GM18870 (cell line): ENCODE measurements around the gene OAS3.
"Not testable (repeated sequence)": the region's sequence is repeated elsewhere in the genome, so short reads cannot be mapped to it uniquely, and the experiment has no call there.

Experiments
- ATAC-seq: cut with Tn5 transposase; IDR thresholded peaks from one replicate; pipeline ENCODE4 v1.9.1; 2021; ENCODE audit warnings: moderate library complexity; ENCODE audit not compliant: unreplicated experiment

Gene OAS3

DNA sequence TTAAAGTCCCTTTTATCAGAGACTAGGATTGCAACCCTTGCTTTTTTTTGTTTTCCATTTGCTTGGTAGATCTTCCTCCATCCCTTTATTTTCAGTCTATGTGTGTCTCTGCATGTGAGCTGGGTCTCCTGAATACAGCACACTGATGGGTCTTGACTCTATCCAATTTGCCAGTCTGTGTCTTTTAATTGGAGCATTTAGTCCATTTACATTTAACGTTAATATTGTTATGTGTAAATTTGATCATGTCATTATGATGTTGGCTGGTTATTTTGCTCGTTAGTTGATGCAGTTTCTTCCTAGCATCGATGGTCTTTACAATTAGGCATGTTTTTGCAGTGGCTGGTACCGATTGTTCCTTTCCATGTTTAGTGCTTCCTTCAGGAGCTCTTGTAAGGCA is 18.9 kb downstream of the OAS3 start:
- ATAC-seq: not testable (repeated sequence)

DNA sequence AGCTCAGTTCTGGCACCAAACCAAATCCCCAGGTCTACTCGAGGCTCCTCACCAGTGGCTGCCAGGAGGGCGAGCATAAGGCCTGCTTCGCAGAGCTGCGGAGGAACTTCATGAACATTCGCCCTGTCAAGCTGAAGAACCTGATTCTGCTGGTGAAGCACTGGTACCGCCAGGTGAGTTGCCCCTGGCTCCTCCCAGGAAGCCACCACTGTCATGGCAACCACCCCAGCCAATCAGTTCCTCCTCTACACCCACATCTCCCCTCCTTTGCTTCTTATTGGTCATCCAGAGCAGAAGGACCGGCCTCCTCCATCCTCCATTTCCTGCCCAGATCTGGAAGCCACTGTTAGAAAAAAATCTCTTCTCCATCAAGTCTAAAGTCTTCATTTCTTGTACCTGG is 22.8 kb downstream of the OAS3 start:
- ATAC-seq: no peak

DNA sequence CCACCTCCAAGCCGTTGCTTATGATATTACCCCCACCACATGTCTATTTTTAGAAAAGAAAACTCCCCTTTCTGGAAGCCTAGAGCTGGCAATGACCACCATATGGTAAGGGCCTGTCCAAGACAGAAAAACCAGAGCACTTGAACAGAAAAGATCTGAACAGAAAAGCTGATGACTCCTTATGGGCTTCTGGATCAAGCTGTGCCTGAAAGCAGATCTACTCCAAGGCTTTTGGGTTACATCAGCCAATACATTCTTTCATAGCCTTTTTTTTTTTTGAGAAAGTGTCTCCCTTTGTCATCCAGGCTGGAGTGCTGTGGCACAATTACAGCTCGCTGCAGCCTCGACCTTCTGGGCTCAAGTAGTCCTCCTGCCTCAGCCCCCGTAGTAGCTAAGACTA is 23.3 kb downstream of the OAS3 start:
- no peak for ATAC-seq

GRCh38 chr12:112962561-112962960 is 24.3 kb downstream of the OAS3 start:
- ATAC-seq: no peak

DNA sequence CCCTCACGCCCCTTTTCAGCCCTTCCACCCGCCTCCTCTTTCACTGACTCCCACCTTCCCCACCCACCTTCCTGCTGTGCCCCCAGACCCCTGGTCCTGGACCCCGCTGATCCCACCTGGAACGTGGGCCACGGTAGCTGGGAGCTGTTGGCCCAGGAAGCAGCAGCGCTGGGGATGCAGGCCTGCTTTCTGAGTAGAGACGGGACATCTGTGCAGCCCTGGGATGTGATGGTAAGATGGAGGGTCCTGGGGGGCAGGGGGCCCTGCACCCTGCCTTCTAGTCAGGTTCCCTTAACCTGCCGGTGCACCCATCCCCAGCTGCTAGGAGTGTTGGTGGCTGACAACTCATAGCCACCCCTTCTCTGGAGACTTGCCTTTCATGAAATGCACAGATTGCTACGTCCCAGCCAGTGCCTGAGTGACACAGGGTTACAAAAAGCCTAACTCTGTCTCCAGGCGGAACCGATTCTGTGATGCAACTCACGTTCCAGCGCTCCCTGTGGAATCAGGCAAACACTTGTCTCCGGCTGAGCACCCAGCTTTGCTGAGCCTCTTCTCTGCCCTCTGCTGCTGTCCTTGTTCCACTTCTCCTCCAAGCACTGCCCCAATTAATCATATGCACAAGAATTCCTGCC is 25.1 kb downstream of the OAS3 start:
- ATAC-seq: no peak

DNA sequence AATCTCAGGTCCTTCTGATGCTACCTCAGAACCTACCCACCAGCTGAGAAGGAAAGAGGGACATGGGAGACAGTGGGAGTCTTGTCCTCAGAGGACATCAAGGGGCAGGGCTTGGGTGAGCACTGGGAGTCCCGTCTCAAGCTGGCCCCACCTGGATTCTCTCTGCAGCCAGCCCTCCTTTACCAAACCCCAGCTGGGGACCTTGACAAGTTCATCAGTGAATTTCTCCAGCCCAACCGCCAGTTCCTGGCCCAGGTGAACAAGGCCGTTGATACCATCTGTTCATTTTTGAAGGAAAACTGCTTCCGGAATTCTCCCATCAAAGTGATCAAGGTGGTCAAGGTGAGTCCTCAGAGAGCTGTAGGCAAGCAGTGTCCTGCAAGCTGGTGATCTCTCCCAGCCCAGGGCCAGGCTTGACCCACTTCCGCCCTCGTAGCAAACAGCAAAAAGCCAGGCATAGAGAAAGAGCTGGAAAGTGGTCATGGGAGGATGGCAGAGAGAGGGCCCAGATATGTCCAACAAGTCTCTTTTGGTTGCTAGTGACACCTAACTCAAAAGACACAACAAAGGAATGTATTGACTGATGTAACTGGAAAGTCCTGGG is 25.9 kb downstream of the OAS3 start:
- ATAC-seq: no peak

GRCh38 chr12:112964915-112965314 is 26.6 kb downstream of the OAS3 start:
- ATAC-seq: no peak

GRCh38 chr12:112965643-112966042 is 27.4 kb downstream of the OAS3 start:
- no peak for ATAC-seq

GRCh38 chr12:112967306-112967705 is 29.0 kb downstream of the OAS3 start:
- ATAC-seq: no peak

- ATAC-seq: no peak
Observed at GRCh38 chr12:112967858-112968257, 29.6 kb downstream of the OAS3 start.

DNA sequence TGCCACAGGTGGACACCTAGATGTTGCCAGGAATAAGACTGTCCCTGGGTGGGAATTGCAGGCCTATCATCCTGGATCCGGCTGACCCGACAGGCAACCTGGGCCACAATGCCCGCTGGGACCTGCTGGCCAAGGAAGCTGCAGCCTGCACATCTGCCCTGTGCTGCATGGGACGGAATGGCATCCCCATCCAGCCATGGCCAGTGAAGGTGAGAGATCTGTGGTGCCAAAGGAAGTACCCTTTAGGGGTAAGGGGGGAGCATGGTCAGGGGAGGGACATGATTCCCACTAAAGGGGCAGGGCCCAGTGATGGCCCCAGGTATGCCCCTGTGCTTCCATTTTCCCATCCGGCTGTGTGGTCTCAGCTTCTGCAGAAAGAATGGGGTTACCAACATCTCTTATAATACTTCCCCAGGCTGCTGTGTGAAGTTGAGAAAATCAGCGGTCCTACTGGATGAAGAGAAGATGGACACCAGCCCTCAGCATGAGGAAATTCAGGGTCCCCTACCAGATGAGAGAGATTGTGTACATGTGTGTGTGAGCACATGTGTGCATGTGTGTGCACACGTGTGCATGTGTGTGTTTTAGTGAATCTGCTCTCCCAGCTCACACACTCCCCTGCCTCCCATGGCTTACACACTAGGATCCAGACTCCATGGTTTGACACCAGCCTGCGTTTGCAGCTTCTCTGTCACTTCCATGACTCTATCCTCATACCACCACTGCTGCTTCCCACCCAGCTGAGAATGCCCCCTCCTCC is 31.5 kb downstream of the OAS3 start:
- no peak for ATAC-seq

DNA sequence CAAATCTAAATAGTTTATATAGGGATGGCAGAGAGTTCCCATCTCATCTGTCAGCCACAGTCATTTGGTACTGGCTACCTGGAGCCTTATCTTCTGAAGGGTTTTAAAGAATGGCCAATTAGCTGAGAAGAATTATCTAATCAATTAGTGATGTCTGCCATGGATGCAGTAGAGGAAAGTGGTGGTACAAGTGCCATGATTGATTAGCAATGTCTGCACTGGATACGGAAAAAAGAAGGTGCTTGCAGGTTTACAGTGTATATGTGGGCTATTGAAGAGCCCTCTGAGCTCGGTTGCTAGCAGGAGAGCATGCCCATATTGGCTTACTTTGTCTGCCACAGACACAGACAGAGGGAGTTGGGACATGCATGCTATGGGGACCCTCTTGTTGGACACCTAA is 32.1 kb downstream of the OAS3 start:
- no peak for ATAC-seq

DNA sequence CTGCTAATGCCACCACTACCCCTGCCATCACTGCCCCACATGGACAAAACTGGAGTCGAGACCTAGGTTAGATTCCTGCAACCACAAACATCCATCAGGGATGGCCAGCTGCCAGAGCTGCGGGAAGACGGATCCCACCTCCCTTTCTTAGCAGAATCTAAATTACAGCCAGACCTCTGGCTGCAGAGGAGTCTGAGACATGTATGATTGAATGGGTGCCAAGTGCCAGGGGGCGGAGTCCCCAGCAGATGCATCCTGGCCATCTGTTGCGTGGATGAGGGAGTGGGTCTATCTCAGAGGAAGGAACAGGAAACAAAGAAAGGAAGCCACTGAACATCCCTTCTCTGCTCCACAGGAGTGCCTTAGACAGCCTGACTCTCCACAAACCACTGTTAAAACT is 33.0 kb downstream of the OAS3 start:
- ATAC-seq: no peak

- ATAC-seq: no peak
Observed at GRCh38 chr12:112973011-112973735, 34.9 kb downstream of the OAS3 start.

DNA sequence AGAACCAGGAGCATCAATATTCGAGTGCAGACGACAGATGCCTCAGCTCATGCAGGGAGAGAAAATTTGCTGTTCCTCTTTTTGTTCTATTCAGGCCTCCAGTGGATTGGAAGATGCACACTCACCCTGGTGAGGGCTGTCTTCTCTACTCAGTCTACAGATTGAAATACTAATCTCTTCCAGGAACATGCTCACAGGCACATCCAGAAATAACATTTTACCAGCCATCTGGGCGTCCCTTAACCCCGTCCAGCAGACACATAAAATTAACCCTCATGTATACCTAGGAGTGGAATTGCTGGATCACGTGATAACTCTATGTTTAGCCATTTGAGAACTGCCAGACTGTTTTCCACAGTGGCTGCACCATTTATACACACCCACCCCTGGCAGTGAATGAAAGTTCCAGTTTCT is 35.6 kb downstream of the OAS3 start:
- no peak for ATAC-seq

GRCh38 chr12:112974904-112975303 is 36.6 kb downstream of the OAS3 start:
- ATAC-seq: no peak

DNA sequence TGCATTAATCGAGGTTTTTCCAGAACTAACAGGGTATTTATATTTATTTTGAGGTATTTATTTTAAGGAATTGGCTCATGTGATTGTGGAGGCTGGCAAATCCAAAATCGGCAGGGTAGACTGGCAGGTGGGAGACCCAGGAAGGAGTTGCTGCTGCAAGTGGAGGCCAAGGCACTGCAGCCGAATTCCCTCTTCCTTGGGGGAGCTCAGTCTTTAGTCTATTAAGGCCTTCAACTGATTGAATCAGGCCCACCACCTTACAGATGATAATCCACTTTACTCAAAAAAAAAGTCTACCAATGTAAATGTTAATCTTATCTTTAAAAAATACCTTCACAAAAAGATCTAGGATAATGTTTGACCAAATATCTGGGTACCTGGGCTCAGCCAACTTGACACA is 38.9 kb downstream of the OAS3 start:
- ATAC-seq: no peak

- ATAC-seq: no peak
Observed at GRCh38 chr12:112977641-112978040, 39.4 kb downstream of the OAS3 start.

DNA sequence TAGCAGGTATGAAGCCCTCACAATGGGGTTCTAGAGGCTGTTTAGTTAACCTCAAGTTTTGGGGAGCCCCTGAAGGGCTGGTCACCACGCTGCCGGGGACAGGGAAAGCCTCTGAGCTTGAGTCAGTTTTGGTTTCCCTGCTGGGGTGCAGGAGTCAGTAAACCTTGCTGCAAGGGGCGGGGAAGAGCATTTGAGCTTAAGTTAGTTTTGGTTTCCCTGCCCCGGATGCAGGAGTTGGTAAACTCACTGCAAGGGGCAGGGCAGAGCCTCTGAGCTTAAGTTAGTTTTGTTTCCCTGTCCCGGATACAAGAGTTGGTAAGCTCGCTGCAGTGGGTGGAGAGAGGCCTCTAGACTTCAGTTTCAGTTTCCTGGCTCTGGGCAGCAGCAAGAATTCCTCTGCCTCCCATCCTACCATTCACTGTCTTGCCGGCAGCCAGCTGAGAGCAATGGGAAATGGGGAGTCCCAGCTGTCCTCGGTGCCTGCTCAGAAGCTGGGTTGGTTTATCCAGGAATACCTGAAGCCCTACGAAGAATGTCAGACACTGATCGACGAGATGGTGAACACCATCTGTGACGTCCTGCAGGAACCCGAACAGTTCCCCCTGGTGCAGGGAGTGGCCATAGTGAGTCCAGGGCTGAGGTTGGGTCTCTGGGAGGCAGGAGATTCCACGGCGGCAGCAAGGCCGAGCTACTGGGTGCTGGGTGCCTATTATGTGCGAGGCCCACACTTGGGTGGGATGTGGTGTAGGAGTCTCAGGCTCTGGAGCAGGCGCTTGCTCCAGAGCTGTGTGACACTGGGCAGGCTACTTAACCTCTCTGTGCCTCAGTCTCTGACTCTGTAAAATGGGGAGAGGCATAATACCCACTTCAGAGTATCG is 40.1 kb downstream of the OAS3 start, which contains the start of gene OAS2:
OAS2 (plus strand) TSS at position 357 of the 878 bp plus-strand sequence; CDS start at position 447, 90 bp downstream.
- ATAC-seq: peak; percentile 87

- ATAC-seq: no peak
Observed at GRCh38 chr12:112979041-112979680, 40.9 kb downstream of the OAS3 start.
